ENCODE results near the gene SLC24A3. TPM values are rescaled to one million over a fixed set of nuclear protein-coding genes. Genes with fewer than 3 reads are reported as not detected.
A peak's percentile ranks its signal among the peaks of the same experiment; 100 is the strongest.

The SLC24A3 gene
- total RNA-seq, 1 donor from 2014 or later = 0.21 TPM

GRCh38 chr20:19530006-19530405, 317.6 kb downstream of the SLC24A3 start:
- Histone ChIP-seq H3K27me3 (no peaks in the 10 kb centered on the region), H3K9me3 (ENCODE audit: low read depth) (no peaks in the 10 kb centered on the region), H2AFZ (replicated peaks) (no peak overlapping the region), H3K79me2 (ENCODE audit: low read depth) (no peaks in the 10 kb centered on the region), H3K4me2 (no peak overlapping the region), H3K4me3 (no peak overlapping the region), H4K20me1 (ENCODE audit: low read depth) (no peaks in the 10 kb centered on the region), H3K36me3 (no peaks in the 10 kb centered on the region), H3F3A (ENCODE audit: low read depth) (no peaks in the 10 kb centered on the region), H3K4me1 (no peaks in the 10 kb centered on the region), H3K9ac (no peak overlapping the region), H3K27ac (no peak overlapping the region)
- peaks cover 22% of the 10 kb centered on the region for H3K4me1 Mint-ChIP-seq
- no peak for DNase-seq (ENCODE audit: low spot score)
- no peaks in the 10 kb centered on the region for H3K9me3 Mint-ChIP-seq
- H3K4me3 Mint-ChIP-seq = no peak overlapping the region
- peaks cover 8% of the 10 kb centered on the region for H3K27me3 Mint-ChIP-seq (ENCODE audit: insufficient read depth, low read depth)
- no peaks in the 10 kb centered on the region for H3K36me3 Mint-ChIP-seq
- TF ChIP-seq CTCF (IDR thresholded peaks at IDR 0.05) (no peak), EZH2phosphoT487 (IDR thresholded peaks at IDR 0.05) (no peak), EZH2 (IDR thresholded peaks at IDR 0.05) (no peak)
- H3K27ac Mint-ChIP-seq = peak overlapping the region; percentile 18

- no peak overlapping the region for H3K4me3 ChIP-seq
- H3K27ac Mint-ChIP-seq = no peak overlapping the region
- no peak overlapping the region for H2AFZ ChIP-seq (replicated peaks)
These were observed 319.0 kb downstream of the SLC24A3 start for GRCh38 chr20:19531446-19531845.

GRCh38 chr20:19538556-19538955, 326.1 kb downstream of the SLC24A3 start:
- H3K4me3 ChIP-seq = no peak overlapping the region
- H3K79me2 ChIP-seq (ENCODE audit: low read depth) = no peaks in the 10 kb centered on the region
- H3K36me3 ChIP-seq = no peaks in the 10 kb centered on the region
- no peaks in the 10 kb centered on the region for H4K20me1 ChIP-seq (ENCODE audit: low read depth)
- H3F3A ChIP-seq (ENCODE audit: low read depth) = no peaks in the 10 kb centered on the region
- no peak overlapping the region for H3K9ac ChIP-seq
- H3K27me3 Mint-ChIP-seq (ENCODE audit: insufficient read depth, low read depth) = peaks cover 8% of the 10 kb centered on the region
- H3K4me2 ChIP-seq = no peak overlapping the region
- H3K4me3 Mint-ChIP-seq = no peak overlapping the region
- H2AFZ ChIP-seq (replicated peaks) = no peak overlapping the region
- DNase-seq (ENCODE audit: low spot score) = no peak
- H3K9me3 Mint-ChIP-seq = peaks cover 5% of the 10 kb centered on the region
- no peak for TF ChIP-seq EZH2 (IDR thresholded peaks at IDR 0.05)
- no peak for TF ChIP-seq EZH2phosphoT487 (IDR thresholded peaks at IDR 0.05)
- TF ChIP-seq CTCF (IDR thresholded peaks at IDR 0.05) = no peak
- no peak overlapping the region for H3K27ac ChIP-seq
- H3K27me3 ChIP-seq = no peaks in the 10 kb centered on the region
- H3K4me1 ChIP-seq = no peaks in the 10 kb centered on the region
- peaks cover 12% of the 10 kb centered on the region for H3K4me1 Mint-ChIP-seq
- no peaks in the 10 kb centered on the region for H3K9me3 ChIP-seq (ENCODE audit: low read depth)
- H3K36me3 Mint-ChIP-seq = no peaks in the 10 kb centered on the region
- no peak overlapping the region for H3K27ac Mint-ChIP-seq

More at GRCh38 chr20:19531446-19531845, 319.0 kb downstream of the SLC24A3 start:
- H3K4me2 ChIP-seq = no peak overlapping the region
- H3K9ac ChIP-seq = no peak overlapping the region
- peaks cover 22% of the 10 kb centered on the region for H3K4me1 Mint-ChIP-seq
- H3K4me3 Mint-ChIP-seq = no peak overlapping the region
- no peak overlapping the region for H3K27ac ChIP-seq
- TF ChIP-seq EZH2 (IDR thresholded peaks at IDR 0.05) = no peak
- TF ChIP-seq CTCF (IDR thresholded peaks at IDR 0.05) = no peak
- no peak for TF ChIP-seq EZH2phosphoT487 (IDR thresholded peaks at IDR 0.05)
- DNase-seq (ENCODE audit: low spot score) = no peak
- peaks cover 5% of the 10 kb centered on the region for H3K9me3 Mint-ChIP-seq
- H3K79me2 ChIP-seq (ENCODE audit: low read depth) = no peaks in the 10 kb centered on the region
- H3K4me1 ChIP-seq = no peaks in the 10 kb centered on the region
- H3K36me3 ChIP-seq = no peaks in the 10 kb centered on the region
- peaks cover 8% of the 10 kb centered on the region for H3K27me3 Mint-ChIP-seq (ENCODE audit: insufficient read depth, low read depth)
- H3K9me3 ChIP-seq (ENCODE audit: low read depth) = no peaks in the 10 kb centered on the region
- no peaks in the 10 kb centered on the region for H4K20me1 ChIP-seq (ENCODE audit: low read depth)
- H3K36me3 Mint-ChIP-seq = no peaks in the 10 kb centered on the region
- no peaks in the 10 kb centered on the region for H3F3A ChIP-seq (ENCODE audit: low read depth)
- no peaks in the 10 kb centered on the region for H3K27me3 ChIP-seq
